ENCODE data around the gene PLEKHG4.

DNA sequence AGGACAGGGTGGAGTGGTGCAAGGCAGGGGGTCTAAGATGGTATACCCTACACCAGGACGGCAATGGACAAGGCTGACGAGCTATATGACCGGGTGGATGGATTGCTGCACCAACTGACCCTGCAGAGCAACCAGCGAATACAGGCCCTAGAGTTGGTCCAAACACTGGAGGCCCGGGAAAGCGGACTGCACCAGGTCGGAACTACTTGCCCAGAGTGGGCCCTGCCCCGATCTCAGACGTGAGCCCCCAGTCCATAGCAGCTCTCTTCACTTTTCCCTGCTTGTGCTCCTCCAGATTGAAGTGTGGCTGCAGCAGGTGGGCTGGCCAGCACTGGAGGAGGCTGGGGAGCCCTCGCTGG is 3.1 kb downstream of the PLEKHG4 start:
- TF ChIP-seq, protein P1, sequence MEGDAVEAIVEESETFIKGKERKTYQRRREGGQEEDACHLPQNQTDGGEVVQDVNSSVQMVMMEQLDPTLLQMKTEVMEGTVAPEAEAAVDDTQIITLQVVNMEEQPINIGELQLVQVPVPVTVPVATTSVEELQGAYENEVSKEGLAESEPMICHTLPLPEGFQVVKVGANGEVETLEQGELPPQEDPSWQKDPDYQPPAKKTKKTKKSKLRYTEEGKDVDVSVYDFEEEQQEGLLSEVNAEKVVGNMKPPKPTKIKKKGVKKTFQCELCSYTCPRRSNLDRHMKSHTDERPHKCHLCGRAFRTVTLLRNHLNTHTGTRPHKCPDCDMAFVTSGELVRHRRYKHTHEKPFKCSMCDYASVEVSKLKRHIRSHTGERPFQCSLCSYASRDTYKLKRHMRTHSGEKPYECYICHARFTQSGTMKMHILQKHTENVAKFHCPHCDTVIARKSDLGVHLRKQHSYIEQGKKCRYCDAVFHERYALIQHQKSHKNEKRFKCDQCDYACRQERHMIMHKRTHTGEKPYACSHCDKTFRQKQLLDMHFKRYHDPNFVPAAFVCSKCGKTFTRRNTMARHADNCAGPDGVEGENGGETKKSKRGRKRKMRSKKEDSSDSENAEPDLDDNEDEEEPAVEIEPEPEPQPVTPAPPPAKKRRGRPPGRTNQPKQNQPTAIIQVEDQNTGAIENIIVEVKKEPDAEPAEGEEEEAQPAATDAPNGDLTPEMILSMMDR (IDR thresholded peaks at IDR 0.05), result no peak
- TF ChIP-seq POLR2A (IDR thresholded peaks at IDR 0.05), result no peak

Data from gastroesophageal sphincter (tissue), 3 donors.